Measurements from ENCODE around the gene ATP6V0E1. TPM values are rescaled to one million over a fixed set of nuclear protein-coding genes. Genes with fewer than 3 reads are reported as not detected.

Gene ATP6V0E1
- total and polyA plus RNA-seq, 2 of the 8 experiments (the other 6 are each of a cell fraction or from before 2014, with no cell fraction given), result 108 to 134 TPM

- Histone ChIP-seq H4K20me1 (replicated peaks in 1 of 2; ENCODE audit: control insufficient read depth in 1 of 2, insufficient read depth in 2 of 2, low read length in 2 of 2) (no peaks in the 10 kb centered on the region), H2AFZ (ENCODE audit: low read length) (no peak overlapping the region), H3K23me2 (ENCODE audit: low read depth, low read length) (peaks cover 3% of the 10 kb centered on the region; the same call in 1 of the 2 replicates), H3K56ac (replicated peaks; ENCODE audit: insufficient read length, low read depth, low read length) (no peak overlapping the region), H3K27ac (ENCODE audit: low read depth, low read length) (no peak overlapping the region), H3K4ac (replicated peaks; ENCODE audit: insufficient read length, low read depth, low read length) (no peak overlapping the region), H3K79me1 (ENCODE audit: low read depth, low read length) (no peaks in the 10 kb centered on the region), H4K5ac (ENCODE audit: insufficient read length, low read depth, low read length) (no peak overlapping the region), H3K14ac (ENCODE audit: insufficient read length) (no peak overlapping the region), H4K91ac (replicated peaks; ENCODE audit: insufficient read length, low read length) (no peak overlapping the region), H3K4me3 (ENCODE audit: extremely low read depth in 1 of 4, insufficient read depth in 2 of 4, low read depth in 3 of 4, low read length in 4 of 4) (no peak overlapping the region), H3K27me3 (replicated peaks in 1 of 4; ENCODE audit: control insufficient read depth in 3 of 4, extremely low read depth in 1 of 4, insufficient read depth in 3 of 4, low read length in 3 of 4) (no peaks in the 10 kb centered on the region), H3K9me3 (ENCODE audit: insufficient read depth in 2 of 2, low read depth in 1 of 2, low read length in 1 of 2) (no peaks in the 10 kb centered on the region), H3K36me3 (ENCODE audit: control insufficient read depth in 2 of 4, insufficient read depth in 4 of 4, low read length in 3 of 4) (no peaks in the 10 kb centered on the region; a peak in 1 of 8 replicates), H2BK15ac (ENCODE audit: low read length) (no peak overlapping the region), H2BK5ac (ENCODE audit: low read depth, low read length) (no peak overlapping the region), H3K4me1 (replicated peaks in 1 of 4; ENCODE audit: control insufficient read depth in 3 of 4, insufficient read depth in 4 of 4, low read length in 3 of 4) (no peaks in the 10 kb centered on the region), H4K8ac (ENCODE audit: extremely low read depth, insufficient read depth, low read length) (no peak overlapping the region), H3K79me2 (ENCODE audit: control insufficient read depth in 1 of 2, insufficient read depth in 2 of 2, low read length in 2 of 2) (peaks cover 0 to 10% of the 10 kb centered on the region in 2 experiments; a peak in 2 of 4 replicates), H2BK120ac (replicated peaks; ENCODE audit: low read depth, low read length) (no peak overlapping the region), H2BK12ac (ENCODE audit: low read depth, low read length) (no peak overlapping the region), H2AK5ac (ENCODE audit: low read depth, low read length) (no peak overlapping the region), H3K18ac (ENCODE audit: extremely low read depth, low read length) (no peak overlapping the region), H3K23ac (ENCODE audit: insufficient read length) (no peak overlapping the region), H3K4me2 (ENCODE audit: insufficient read depth in 1 of 2, low read depth in 2 of 2, low read length in 2 of 2) (no peak overlapping the region), H3K9ac (replicated peaks in 1 of 4; ENCODE audit: extremely low read depth in 1 of 4, low read depth in 3 of 4, low read length in 3 of 4) (no peak overlapping the region), H2BK20ac (ENCODE audit: low read length) (no peak overlapping the region)
- FAIRE-seq, result no peak
- ChIA-PET POLR2A (ENCODE audit: partially characterized antibody) (interaction anchor here (1.2 kb wide), 1 partner anchor 15 kb away, joined by 4 read pairs; no protein-coding TSS in a partner anchor), CTCF (ENCODE audit: partially characterized antibody) (interaction anchor here (1.0 to 1.2 kb wide), 2 partner anchors 26 to 130 kb away, joined by 3 read pairs; no protein-coding TSS in a partner anchor)
- 93% methylated on average over 4 of the region's 4 CpGs; no CpG with 5 or more reads in 1 of the 2 experiments for WGBS, 2 experiments (ENCODE audit: extremely low coverage in 1 of 2, insufficient coverage in 1 of 2, insufficient read length in 1 of 2, insufficient replicate concordance in 2 of 2, low coverage in 1 of 2, low lambda C conversion rate in 2 of 2, missing lambda C conversion rate in 1 of 2)
- no peak for DNase-seq (ENCODE audit: low read depth in 1 of 2, low spot score in 2 of 2)
- TF ChIP-seq CBX5 (IDR thresholded peaks at IDR 0.05; ENCODE audit: low read depth, low read length) (no peak), ATF2 (IDR thresholded peaks at IDR 0.05; ENCODE audit: low read length) (no peak), EZH2 (IDR thresholded peaks at IDR 0.05; ENCODE audit: low read depth, low read length, severe bottlenecking) (no peak), EGR1 (IDR thresholded peaks at IDR 0.05; ENCODE audit: borderline replicate concordance, low read depth, low read length) (no peak), NANOG (IDR thresholded peaks at IDR 0.05; ENCODE audit: insufficient read depth, low read depth, low read length, poor library complexity, severe bottlenecking) (no peak), CTCF (IDR thresholded peaks at IDR 0.05; ENCODE audit: control extremely low read depth in 1 of 3, insufficient read depth in 1 of 3, low read depth in 1 of 3, low read length in 3 of 3) (no peak), HDAC2 (IDR thresholded peaks at IDR 0.05; ENCODE audit: borderline replicate concordance in 1 of 2, low read depth in 2 of 2, low read length in 2 of 2) (no peak), TAF1 (IDR thresholded peaks at IDR 0.05; ENCODE audit: low read depth, low read length) (no peak)
These were observed 78.6 kb downstream of the ATP6V0E1 start for GRCh38 chr5:173062141-173062540.
